ENCODE measurements around the gene CXCR4. TPM values are rescaled to one million over a fixed set of nuclear protein-coding genes. Genes with fewer than 3 reads are reported as not detected.
"Not testable (repeated sequence)": the region's sequence is repeated elsewhere in the genome, so short reads cannot be mapped to it uniquely, and the experiment has no call there.

The CXCR4 gene
- total RNA-seq, 1 experiment from 2014 or later, result 4.9 TPM

DNA sequence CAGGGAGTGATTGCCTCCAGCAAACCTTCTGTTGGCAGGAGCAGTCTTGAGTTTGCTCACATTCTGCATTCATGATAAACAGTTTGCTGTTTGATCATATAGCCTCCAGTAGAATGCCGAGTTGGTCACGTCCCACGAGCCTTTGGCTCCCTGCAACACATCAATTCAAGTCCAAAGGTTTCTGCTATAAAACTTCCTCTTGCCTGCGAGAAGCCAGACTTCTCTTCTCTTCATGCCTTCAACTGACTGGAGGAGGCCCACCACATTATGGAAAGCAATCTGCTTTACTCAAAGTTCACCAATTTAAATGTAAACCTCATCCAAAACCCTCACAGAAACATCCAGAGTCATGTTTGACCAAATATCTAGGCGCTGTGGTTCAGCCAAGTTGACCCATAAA is 40.8 kb downstream of the CXCR4 start:
- no peak for DNase-seq (ENCODE audit: low spot score)

DNA sequence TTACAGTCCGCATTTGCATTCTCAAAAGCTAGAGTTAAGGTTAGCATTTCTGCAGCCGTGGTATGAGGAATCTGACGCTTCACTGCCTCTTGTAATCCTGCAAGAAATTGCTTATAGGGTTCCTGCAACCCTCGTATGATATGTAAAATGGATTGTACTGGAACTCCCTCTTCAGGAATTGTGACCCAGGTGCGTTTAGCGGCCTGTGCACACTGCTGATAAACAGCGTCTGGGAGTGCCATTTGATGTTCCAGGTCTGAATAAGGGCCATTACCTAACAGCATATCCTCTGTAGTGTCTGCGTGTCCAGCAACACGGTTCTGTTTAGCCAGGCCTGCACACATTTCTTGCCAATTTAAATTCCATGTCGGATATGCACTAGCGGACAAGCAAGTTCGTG is 42.5 kb downstream of the CXCR4 start:
- DNase-seq (ENCODE audit: low spot score), result no peak

DNA sequence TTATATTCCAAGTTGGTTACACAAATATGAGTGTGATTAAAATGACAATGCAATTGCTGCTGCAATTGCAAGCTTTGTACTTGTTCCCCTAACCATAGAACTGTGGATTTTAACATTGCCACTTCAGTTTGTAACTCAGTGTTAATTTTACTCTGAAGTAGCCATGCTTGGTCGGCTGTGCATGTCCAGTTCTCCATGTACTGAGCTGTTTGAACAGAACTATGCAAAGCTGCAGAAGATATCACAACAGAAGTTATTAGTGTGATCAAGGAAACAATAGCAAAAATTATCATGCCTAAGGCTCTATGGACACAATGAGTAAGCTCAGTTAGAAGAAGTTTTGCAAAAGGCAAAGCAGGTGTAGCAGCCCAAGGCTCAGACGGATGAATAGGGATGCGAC is 45.3 kb downstream of the CXCR4 start:
- DNase-seq (ENCODE audit: low spot score), result no peak

DNA sequence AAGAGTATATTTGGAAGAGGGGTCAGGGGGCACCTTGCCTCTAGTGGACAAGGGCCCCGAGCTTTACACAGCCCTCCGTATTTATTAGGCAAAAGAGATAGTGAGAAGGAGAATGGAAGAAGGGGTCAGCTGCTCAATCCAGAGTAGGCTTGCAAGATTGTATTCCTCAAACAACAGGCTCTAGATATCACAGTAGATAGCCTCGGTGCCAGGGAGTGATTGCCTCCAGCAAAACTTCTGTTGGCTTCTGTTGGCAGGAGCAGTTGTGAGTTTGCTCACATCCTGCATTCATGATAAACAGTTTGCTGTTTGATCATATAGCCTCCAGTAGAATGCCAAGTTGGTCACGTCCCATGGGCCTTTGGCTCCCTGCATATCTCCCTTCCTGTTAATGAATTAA is 46.1 kb downstream of the CXCR4 start:
- not testable (repeated sequence) for DNase-seq (ENCODE audit: low spot score)

DNA sequence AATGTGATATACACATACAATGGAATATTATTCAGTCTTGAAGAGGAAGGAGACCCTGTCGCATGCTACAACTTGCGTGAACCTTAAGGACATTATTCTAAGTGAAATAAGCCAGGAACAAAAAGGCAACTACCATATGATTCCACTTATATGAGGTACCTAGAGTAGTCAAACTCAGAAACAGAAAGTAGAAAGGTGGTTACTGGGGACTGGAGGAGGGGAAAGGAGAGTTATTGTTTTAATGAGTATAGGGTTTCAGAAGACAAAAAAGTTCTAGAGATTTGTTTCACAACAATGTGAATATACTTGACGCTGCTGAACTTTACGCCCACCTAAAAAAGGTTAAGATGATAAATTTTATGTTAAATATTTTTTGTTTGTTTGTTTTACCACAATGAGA is 47.0 kb downstream of the CXCR4 start:
- DNase-seq (ENCODE audit: low spot score), result no peak

DNA sequence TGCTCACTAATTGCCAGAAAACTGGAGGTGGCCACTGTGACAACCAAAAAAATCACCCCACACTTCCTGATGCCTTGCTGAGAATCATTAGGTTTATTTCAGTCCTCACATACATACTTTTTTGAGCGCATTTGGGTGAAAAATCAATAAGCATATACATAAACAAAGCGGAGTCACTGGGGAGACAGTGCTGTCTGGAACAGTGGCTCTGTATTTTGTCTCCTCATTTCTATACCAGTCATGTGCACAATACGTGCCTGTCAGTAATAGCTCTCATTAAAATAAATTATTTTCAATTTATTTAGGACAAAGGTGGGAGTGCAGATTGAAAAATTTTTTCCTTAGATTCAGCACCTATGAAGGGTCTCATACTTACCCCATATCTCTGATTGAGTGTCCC is 48.2 kb downstream of the CXCR4 start:
- DNase-seq (ENCODE audit: low spot score), result no peak

DNA sequence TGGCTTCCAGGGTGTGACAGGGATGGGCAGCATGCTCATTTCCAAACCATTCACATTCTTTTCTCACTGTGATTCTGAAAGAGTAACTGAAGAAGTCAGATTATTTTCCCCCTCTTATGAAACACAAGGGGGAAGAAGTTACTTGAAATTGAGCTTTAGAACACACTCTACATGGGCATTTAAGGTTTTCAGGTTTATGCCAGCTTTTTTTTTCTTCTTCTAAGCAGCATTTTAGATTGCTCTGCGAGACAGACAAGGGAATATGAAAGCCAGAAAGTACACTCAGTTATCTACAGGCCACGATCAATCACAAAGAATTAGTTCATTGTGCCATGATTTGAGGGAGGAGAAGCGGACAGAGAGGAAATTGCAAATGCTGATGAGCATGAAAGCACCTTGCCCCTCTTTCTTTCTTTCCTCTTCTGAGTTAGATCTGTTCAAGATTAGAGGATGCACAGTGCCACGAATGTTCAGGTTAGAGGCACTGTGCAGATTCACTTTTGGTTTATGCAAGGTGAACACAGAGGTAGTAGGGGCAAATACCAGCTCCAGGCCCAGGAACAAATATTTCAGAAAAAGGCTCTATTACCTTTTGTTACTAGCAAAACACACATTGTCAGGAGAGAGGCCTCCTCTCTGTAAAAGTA is 49.2 kb downstream of the CXCR4 start:
- DNase-seq (ENCODE audit: low spot score), result no peak

DNA sequence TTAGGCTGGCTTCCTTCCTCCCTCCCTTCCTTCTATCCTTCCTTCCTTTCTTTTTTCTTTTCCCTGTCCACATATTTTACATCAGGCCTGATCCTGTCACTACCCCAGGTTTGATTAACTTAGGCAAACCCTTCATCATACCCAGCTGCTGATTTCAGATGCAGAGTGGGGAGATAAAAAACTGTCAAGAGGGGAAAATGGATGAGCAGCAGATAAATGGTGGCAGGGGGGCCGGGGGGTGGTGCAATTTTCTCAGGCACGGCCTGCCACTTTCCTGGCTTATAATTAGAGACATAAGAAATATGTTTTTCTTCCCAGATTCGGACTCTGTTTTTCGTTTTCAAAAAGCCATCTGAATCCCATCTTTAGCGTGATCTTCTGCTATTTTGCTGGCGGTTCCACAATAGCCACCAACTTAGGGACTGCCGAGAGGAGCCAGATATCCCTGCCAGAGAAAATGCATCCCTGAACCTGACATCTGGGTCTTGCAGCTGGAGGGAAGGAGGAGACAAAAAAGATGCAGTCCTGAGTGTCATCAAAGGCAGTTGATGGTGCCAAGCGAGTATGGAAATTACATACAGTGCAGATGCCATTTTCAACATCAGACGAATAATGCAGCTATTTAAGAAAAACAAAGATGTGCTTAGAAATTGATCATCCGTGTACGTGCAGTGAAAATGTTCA is 49.9 kb downstream of the CXCR4 start:
- no peak for DNase-seq (ENCODE audit: low spot score)

DNA sequence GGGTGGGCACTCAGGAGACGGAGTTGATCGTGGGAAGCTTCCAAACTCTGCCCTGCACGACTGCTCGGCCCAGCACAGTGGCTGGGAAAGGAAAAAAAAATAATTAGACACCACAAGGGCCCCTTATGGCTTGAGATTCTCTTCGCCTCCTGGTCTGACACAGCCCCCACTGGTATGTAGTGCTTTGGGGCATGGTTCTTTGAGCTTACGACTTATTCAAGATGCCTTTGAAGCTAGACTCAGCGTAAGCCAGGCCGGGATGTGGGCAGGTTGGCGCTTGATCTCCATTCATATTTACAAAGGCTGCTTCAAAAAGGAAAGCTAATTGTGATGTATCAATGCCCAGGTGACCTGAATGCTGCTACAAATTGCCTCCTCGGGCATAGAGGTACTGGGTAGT is 50.5 kb downstream of the CXCR4 start:
- no peak for DNase-seq (ENCODE audit: low spot score)

DNA sequence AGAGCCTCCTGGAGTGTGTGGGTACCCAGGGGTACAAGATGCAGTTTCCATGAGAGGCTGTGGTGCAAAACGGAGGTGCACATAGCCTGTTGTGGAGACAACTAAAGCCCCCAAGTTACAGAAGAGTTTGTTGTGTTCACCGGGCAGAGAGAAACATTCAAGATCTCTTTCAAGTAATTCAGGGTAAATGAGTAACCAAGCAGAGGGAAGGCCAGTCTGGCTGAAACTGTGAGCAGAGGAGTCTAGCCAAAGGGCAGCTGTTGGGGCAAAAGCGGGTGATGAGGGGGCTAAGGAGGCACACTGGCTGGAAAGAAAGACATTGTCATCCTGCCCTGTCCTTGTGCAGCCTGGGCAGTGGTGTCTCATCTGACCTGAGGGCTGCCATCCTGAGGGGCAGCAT is 52.0 kb downstream of the CXCR4 start:
- DNase-seq (ENCODE audit: low spot score), result no peak

DNA sequence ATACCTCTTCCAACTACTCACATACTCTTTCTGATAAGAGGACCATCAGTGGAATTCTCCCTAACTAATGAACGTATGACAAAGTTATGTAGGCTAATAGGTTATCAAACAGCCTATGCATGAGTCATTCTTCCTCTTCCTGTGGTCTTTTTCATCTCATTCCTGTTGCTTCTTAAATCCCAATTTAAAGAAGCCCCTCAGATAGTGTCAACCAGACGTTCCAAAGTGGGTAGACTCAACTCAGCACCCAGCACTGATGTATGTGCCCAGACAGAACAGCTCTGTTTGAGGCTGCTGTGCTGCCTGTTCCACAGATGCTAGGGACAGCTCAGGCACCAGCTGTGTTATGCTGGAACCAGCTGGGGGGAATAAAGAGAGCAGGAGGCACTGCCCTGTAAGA is 52.6 kb downstream of the CXCR4 start:
- DNase-seq (ENCODE audit: low spot score), result no peak

Other genes starting within 250 kb of the CXCR4 start
- 22.3 and 23.4 TPM in 2 replicates for gene MCM6, start 241.7 kb downstream of the CXCR4 start, total RNA-seq (2014; rRNA removed; shearing (Covaris generic))
- gene DARS1, start 132.5 kb downstream of the CXCR4 start, total RNA-seq (2014; rRNA removed; shearing (Covaris generic)), result 20.5 and 29.6 TPM in 2 replicates